ENCODE measurements around the gene KCNG2. TPM values are rescaled to one million over a fixed set of nuclear protein-coding genes. Genes with fewer than 3 reads are reported as not detected.

Gene KCNG2
- total RNA-seq, 1 experiment from 2014 or later = not detected

GRCh38 chr18:79926715-79927606, 129.2 kb downstream of the KCNG2 start:
- DNase-seq = no peak
- no peaks in the 10 kb centered on the region for H3K27me3 Mint-ChIP-seq (ENCODE audit: insufficient read depth, unreplicated experiment)
- Histone ChIP-seq H3K27me3 (replicated peaks; ENCODE audit: control insufficient read depth, insufficient read depth, low read length) (no peaks in the 10 kb centered on the region), H3K4me3 (ENCODE audit: low read depth, low read length) (no peak overlapping the region), H3K9me3 (no peaks in the 10 kb centered on the region), H3K4me1 (no peaks in the 10 kb centered on the region), H3K36me3 (ENCODE audit: control insufficient read depth, insufficient read depth, low read length) (peaks cover 2% of the 10 kb centered on the region)
- no peak overlapping the region for H3K4me3 Mint-ChIP-seq (ENCODE audit: unreplicated experiment)
- intact Hi-C loops (cut with micrococcal nuclease; ENCODE audit: unreplicated experiment) = no loop called here
- peaks cover 33% of the 10 kb centered on the region for H3K36me3 Mint-ChIP-seq (ENCODE audit: insufficient read depth, unreplicated experiment)
- H3K9me3 Mint-ChIP-seq (ENCODE audit: unreplicated experiment) = peaks cover 7% of the 10 kb centered on the region
- ChIA-PET CTCF (no interaction called here), POLR2A (no interaction called here)
- no TSS peak for BruUV-seq (replicated peaks)
- H3K4me1 Mint-ChIP-seq (ENCODE audit: low read depth, unreplicated experiment) = no peaks in the 10 kb centered on the region
- no peak overlapping the region for H3K27ac Mint-ChIP-seq (ENCODE audit: unreplicated experiment)
- TF ChIP-seq, protein P1, sequence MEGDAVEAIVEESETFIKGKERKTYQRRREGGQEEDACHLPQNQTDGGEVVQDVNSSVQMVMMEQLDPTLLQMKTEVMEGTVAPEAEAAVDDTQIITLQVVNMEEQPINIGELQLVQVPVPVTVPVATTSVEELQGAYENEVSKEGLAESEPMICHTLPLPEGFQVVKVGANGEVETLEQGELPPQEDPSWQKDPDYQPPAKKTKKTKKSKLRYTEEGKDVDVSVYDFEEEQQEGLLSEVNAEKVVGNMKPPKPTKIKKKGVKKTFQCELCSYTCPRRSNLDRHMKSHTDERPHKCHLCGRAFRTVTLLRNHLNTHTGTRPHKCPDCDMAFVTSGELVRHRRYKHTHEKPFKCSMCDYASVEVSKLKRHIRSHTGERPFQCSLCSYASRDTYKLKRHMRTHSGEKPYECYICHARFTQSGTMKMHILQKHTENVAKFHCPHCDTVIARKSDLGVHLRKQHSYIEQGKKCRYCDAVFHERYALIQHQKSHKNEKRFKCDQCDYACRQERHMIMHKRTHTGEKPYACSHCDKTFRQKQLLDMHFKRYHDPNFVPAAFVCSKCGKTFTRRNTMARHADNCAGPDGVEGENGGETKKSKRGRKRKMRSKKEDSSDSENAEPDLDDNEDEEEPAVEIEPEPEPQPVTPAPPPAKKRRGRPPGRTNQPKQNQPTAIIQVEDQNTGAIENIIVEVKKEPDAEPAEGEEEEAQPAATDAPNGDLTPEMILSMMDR (IDR thresholded peaks at IDR 0.05; ENCODE audit: insufficient read depth in 1 of 2, low read depth in 1 of 2, low read length in 1 of 2, severe bottlenecking in 1 of 2, unreplicated experiment in 1 of 2) = no peak

DNA sequence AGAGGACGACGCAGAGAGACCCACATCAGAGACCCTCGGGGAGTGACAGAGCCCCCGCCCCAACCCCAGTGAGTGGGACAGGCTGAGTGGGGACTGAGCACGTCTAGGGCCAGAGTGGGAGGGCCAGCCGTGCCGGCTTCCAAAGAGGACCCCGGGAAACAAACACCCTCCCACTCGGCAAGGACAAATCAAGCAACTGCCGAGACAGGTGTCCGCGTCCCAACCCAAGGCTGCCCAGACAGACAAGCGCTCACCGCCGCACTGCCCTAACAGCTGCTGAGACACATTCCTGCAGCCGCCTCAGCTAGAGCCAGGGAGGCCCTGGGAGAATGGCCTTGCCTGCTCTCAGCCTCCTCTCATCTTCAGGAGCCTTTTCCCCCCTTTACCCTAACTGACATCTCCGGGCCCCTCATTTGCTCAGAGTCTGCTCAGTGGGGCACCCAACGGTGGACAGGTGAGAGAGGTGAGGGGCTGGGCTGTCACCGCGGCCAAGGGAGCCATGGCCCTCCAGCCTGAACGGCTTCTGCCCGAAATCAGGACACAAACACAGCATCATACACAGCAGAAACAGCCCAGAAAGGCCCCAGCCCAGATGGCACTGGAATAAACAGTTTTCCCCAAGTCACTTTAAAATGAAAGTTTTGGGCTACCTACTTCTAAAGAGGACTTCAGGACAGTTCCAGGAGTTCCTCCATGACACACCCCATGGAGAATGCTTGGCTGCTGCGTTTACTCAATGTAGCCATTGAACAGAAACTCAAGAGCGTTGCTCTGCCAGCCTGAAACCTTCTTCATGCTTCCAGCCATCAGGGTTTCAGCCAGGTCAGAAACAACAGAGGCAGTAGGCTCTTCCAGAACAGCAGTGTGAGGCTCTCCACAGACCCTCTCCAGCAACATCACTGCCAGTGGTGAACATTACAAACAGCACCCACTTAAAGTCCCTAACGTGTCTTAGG, 130.1 kb downstream of the KCNG2 start:
- BruUV-seq (replicated peaks) = no TSS peak
- TF ChIP-seq, protein P1 (IDR thresholded peaks at IDR 0.05; ENCODE audit: insufficient read depth in 1 of 2, low read depth in 1 of 2, low read length in 1 of 2, severe bottlenecking in 1 of 2, unreplicated experiment in 1 of 2) = no peak
- Mint-ChIP-seq H3K27ac (ENCODE audit: unreplicated experiment) (no peak overlapping the region), H3K9me3 (ENCODE audit: unreplicated experiment) (peaks cover 7% of the 10 kb centered on the region), H3K27me3 (ENCODE audit: insufficient read depth, unreplicated experiment) (no peaks in the 10 kb centered on the region), H3K4me1 (ENCODE audit: low read depth, unreplicated experiment) (no peaks in the 10 kb centered on the region), H3K4me3 (ENCODE audit: unreplicated experiment) (no peak overlapping the region), H3K36me3 (ENCODE audit: insufficient read depth, unreplicated experiment) (peaks cover 33% of the 10 kb centered on the region)
- H3K27me3 ChIP-seq (replicated peaks; ENCODE audit: control insufficient read depth, insufficient read depth, low read length) = no peaks in the 10 kb centered on the region
- no peaks in the 10 kb centered on the region for H3K9me3 ChIP-seq
- H3K4me1 ChIP-seq = no peaks in the 10 kb centered on the region
- intact Hi-C loops (cut with micrococcal nuclease; ENCODE audit: unreplicated experiment) = no loop called here
- peaks cover 2% of the 10 kb centered on the region for H3K36me3 ChIP-seq (ENCODE audit: control insufficient read depth, insufficient read depth, low read length)
- CTCF ChIA-PET = no interaction called here
- DNase-seq = no peak
- POLR2A ChIA-PET = no interaction called here
- no peak overlapping the region for H3K4me3 ChIP-seq (ENCODE audit: low read depth, low read length)

DNA sequence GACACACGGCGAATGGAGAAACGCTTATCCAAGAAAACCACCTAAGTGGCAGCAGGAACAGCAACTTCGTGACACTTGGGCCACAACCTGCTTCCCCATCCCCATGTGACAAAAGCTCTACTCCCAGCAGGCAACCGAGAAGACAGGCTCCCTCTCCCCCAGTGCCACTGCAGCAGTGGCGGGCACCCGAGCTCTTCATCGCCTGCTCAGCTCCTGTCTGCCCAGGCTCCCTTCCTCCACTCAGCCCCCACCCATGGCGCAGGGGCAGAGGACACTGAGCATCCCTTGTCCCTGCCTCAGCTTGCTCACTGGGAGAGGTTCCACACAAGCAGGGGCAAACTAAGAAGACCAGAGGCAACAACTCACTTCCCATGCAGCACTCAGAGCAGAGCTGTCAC, 130.8 kb downstream of the KCNG2 start:
- Histone ChIP-seq H3K9me3 (no peaks in the 10 kb centered on the region), H3K4me1 (no peaks in the 10 kb centered on the region), H3K27me3 (replicated peaks; ENCODE audit: control insufficient read depth, insufficient read depth, low read length) (no peaks in the 10 kb centered on the region), H3K36me3 (ENCODE audit: control insufficient read depth, insufficient read depth, low read length) (peaks cover 2% of the 10 kb centered on the region), H3K4me3 (ENCODE audit: low read depth, low read length) (no peak overlapping the region)
- ChIA-PET POLR2A (no interaction called here), CTCF (no interaction called here)
- no peaks in the 10 kb centered on the region for H3K27me3 Mint-ChIP-seq (ENCODE audit: insufficient read depth, unreplicated experiment)
- no peak overlapping the region for H3K27ac Mint-ChIP-seq (ENCODE audit: unreplicated experiment)
- no peak overlapping the region for H3K4me3 Mint-ChIP-seq (ENCODE audit: unreplicated experiment)
- BruUV-seq (replicated peaks) = no TSS peak
- H3K4me1 Mint-ChIP-seq (ENCODE audit: low read depth, unreplicated experiment) = peaks cover 2% of the 10 kb centered on the region
- no peak for DNase-seq
- H3K36me3 Mint-ChIP-seq (ENCODE audit: insufficient read depth, unreplicated experiment) = peaks cover 28% of the 10 kb centered on the region
- TF ChIP-seq, protein P1 (IDR thresholded peaks at IDR 0.05; ENCODE audit: insufficient read depth in 1 of 2, low read depth in 1 of 2, low read length in 1 of 2, severe bottlenecking in 1 of 2, unreplicated experiment in 1 of 2) = no peak
- peaks cover 7% of the 10 kb centered on the region for H3K9me3 Mint-ChIP-seq (ENCODE audit: unreplicated experiment)
- intact Hi-C loops (cut with micrococcal nuclease; ENCODE audit: unreplicated experiment) = no loop called here
